Activated T-cell treated with anti-CD3 and anti-CD28 coated beads, Interleukin-2, amount 50 U/mL, for 24 hours (primary cell): ENCODE measurements around the gene INHBB.
"Not testable (repeated sequence)": the region's sequence is repeated elsewhere in the genome, so short reads cannot be mapped to it uniquely, and the experiment has no call there.

Experiments
- DNase-seq: peaks from one replicate; pipeline ENCODE4 v3.0.0-alpha.2; 2020
- H3K27ac Mint-ChIP-seq: 2 replicates; pipeline ENCODE4 v1.8.0; 2020; ENCODE audit warnings: mild to moderate bottlenecking, mixed read lengths
- H3K27me3 Mint-ChIP-seq: 2 replicates; pipeline ENCODE4 v1.8.0; 2020; ENCODE audit warnings: mixed read lengths
- H3K36me3 Mint-ChIP-seq: 2 replicates; pipeline ENCODE4 v1.8.0; 2020; ENCODE audit warnings: low read depth, mixed read lengths
- H3K4me1 Mint-ChIP-seq: 2 replicates; pipeline ENCODE4 v1.8.0; 2020; ENCODE audit warnings: low read depth, mixed read lengths
- H3K4me3 Mint-ChIP-seq: 2 replicates; pipeline ENCODE4 v1.8.0; 2020; ENCODE audit warnings: mild to moderate bottlenecking, moderate library complexity, mixed read lengths
- H3K9me3 Mint-ChIP-seq: 2 replicates; pipeline ENCODE4 v1.8.0; 2020; ENCODE audit warnings: mixed read lengths

The INHBB gene

GRCh38 chr2:120382541-120383144 lies 36.7 kb downstream of the INHBB start:
- H3K4me3 Mint-ChIP-seq, result no peak overlapping the region

GRCh38 chr2:120383191-120383590 lies 37.3 kb downstream of the INHBB start:
- no peaks in the 10 kb centered on the region for H3K4me1 Mint-ChIP-seq
- H3K9me3 Mint-ChIP-seq, result no peaks in the 10 kb centered on the region
- no peak overlapping the region for H3K4me3 Mint-ChIP-seq
- DNase-seq, result no peak
- peaks cover 9% of the 10 kb centered on the region for H3K27me3 Mint-ChIP-seq
- no peaks in the 10 kb centered on the region for H3K36me3 Mint-ChIP-seq
- no peak overlapping the region for H3K27ac Mint-ChIP-seq

More at GRCh38 chr2:120382541-120383144, 36.7 kb downstream of the INHBB start:
- Mint-ChIP-seq H3K4me1 (no peaks in the 10 kb centered on the region), H3K9me3 (no peaks in the 10 kb centered on the region), H3K27ac (no peak overlapping the region), H3K27me3 (peaks cover 12% of the 10 kb centered on the region), H3K36me3 (no peaks in the 10 kb centered on the region)
- no peak for DNase-seq

DNA sequence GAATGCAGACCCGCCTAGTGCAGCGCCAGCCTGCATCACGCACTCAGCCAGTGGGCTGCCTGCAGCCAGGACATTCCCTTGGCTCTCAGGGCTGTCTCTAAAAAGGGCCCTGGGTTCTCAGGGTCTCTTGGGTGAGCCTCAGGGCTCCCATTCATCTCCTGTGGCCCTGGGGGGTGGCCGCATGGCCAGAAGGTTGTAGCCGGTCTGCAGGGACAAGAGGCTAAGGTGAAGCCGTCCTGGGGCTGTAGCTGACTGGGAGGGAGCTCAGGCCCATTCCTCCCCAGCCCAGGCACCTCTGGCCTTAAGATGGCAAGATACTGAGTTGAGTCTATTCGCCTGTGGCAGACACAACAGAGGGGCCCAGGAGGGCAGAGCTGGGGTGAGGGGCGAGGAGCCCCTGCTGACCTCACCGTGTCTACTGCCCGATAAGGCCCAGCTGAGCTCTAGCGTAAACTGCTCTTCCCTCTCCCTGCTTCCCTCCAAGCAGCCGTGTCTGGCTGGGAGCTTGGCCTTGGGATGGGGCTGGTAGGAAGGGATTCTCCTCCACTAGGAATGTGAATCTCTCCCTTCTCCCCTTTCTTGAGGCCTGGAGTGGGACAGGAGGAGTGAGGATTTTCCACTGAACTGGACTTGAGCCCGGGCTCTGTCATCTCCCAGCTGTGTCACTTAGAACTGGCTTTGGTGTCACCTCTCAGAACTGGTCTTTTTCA lies 37.9 kb downstream of the INHBB start:
- H3K27ac Mint-ChIP-seq, result no peak overlapping the region
- H3K9me3 Mint-ChIP-seq, result no peaks in the 10 kb centered on the region
- no peaks in the 10 kb centered on the region for H3K36me3 Mint-ChIP-seq
- DNase-seq, result no peak
- peaks cover 4% of the 10 kb centered on the region for H3K27me3 Mint-ChIP-seq
- no peak overlapping the region for H3K4me3 Mint-ChIP-seq
- H3K4me1 Mint-ChIP-seq, result no peaks in the 10 kb centered on the region

DNA sequence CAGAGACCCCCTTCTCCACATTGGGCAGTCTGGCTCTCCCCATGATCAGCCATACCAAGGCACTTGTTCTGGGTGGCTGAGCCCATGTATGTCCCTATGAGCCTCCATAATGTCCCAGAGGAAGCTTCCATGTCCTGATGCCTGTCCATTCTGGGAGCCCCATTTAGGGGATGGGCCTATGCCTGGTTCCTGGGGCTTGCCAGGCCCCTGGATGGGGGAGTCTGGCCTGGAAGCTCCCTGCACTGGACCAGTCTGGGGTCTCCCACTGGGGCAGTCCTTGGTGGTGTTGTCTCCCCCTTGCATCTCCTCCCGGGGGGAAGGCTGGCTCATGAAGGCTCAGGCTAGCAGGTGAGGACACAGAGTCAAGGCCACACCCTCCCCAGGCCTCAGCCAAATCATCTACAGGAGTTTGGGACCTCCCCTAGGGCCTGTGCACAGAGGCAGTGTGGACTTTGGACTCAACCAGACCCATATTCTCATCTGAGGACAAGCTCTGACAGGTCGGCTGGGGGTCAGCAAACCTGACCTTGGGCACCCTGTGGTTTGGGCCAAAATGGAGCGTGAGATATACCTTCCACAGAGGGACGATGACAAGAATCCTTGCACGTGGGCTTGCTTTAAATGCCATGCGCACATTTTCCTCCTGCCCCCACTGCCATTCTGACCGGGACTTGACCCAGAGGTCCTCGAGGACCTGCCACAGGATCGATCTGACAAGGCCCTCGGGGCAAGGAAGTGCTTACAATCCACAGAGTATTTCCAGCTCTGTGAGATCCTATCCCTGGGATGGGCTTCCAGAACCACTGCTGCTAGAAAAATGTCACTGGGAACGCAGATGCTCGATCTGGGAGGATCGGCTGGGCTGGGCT lies 38.8 kb downstream of the INHBB start:
- Mint-ChIP-seq H3K4me1 (no peaks in the 10 kb centered on the region), H3K4me3 (no peak overlapping the region), H3K36me3 (no peaks in the 10 kb centered on the region), H3K27ac (no peak overlapping the region), H3K9me3 (no peaks in the 10 kb centered on the region), H3K27me3 (peaks cover 4% of the 10 kb centered on the region)
- no peak for DNase-seq

DNA sequence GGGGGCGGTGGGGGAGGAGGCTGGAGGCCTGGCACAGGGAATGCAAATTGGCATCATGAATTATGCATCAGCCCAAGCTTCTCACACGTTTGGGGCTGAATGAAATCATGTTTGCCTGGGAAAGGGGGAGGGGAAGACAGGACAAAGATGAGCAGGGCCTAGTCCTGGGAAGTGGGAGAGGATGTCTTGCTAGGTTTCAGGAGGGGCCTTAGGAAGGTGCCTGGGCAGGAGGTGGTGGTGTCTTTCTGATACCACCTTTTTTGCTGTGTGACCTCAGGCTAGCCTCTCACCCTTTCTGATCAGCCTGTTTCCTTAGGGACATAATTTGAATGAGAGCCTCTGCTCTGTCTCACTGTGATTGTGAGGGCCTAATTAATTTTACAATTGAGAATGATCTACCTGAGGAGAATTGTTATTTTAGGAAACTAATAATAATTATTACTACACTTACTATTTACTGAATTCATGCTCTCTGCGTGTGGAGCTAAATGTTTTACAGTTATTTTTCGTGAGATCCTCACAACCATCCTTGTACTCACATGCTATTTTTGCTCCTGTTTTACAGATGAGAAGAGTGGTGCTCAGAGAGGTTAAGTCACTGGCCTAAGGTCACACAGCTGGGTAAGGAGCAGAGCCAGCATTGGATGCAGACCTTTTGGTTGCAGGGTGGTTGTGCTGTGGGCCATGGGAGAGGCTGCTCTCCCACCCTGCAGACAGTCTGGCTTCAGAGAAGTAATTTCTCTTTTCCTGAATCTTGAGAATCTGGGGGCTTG lies 39.6 kb downstream of the INHBB start:
- Mint-ChIP-seq H3K27ac (no peak overlapping the region), H3K9me3 (no peaks in the 10 kb centered on the region), H3K4me1 (no peaks in the 10 kb centered on the region), H3K4me3 (no peak overlapping the region), H3K27me3 (no peaks in the 10 kb centered on the region), H3K36me3 (no peaks in the 10 kb centered on the region)
- DNase-seq, result no peak

DNA sequence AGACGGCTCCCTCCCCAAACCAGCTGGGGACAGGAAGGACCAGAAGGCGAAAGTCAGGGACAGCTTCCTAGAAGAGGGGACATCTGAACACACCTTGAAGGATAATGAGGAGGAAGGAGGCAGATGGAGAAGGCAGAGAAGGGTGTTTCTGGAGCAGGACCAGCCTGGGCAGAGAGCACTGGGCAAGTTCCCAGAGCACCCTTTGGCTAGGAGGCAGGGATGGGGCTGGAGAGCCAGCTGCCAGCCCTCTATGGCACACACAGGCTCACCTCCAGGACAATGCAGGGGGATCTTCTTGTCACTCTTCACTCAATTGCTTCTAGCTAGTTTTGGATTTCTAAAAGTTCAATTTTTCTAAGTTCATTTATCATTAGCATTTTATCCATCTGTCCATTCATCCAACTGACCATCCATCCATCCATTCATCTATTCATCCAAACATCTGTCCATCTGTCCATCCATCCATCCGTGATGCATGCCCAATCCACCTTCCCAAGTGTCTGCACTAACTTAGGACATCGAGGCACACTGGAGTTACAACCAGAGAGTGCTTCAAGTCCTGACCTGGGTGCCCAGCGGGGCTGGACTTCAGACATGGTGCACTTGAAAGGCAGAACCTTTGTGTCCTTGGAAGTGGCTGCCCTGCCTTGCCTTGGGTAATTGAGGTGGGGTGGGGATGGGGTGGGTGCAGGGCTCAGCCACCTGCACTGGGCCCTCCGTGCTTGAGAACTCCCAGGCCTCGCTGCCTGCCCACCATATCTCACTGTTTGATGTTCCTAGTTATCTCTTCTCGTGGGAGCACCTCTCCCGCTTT lies 42.5 kb downstream of the INHBB start:
- Mint-ChIP-seq H3K4me3 (no peak overlapping the region), H3K4me1 (no peaks in the 10 kb centered on the region), H3K27ac (no peak overlapping the region), H3K27me3 (no peaks in the 10 kb centered on the region), H3K36me3 (no peaks in the 10 kb centered on the region), H3K9me3 (no peaks in the 10 kb centered on the region)
- DNase-seq, result peak; percentile 8

DNA sequence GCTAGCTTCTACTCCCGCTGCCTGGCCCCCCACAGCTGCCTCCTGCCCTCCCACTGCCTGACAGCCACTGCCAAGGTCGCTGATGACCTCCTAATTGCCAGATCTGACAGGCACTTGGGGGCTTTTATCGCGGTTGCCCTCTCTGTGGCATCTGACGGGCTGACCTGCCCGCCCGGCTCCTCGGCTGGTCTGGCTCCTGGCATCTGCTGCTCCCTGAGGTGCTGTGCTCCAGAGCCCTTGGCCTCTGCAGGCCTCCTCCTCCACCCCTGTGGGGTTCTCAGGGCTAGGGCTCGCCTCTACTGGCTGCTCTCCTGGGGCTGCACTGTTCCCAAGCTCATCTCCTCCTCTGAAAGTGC lies 43.1 kb downstream of the INHBB start:
- Mint-ChIP-seq H3K27ac (no peak overlapping the region), H3K9me3 (no peaks in the 10 kb centered on the region), H3K4me3 (no peak overlapping the region), H3K4me1 (no peaks in the 10 kb centered on the region), H3K36me3 (no peaks in the 10 kb centered on the region), H3K27me3 (no peaks in the 10 kb centered on the region)
- no peak for DNase-seq

DNA sequence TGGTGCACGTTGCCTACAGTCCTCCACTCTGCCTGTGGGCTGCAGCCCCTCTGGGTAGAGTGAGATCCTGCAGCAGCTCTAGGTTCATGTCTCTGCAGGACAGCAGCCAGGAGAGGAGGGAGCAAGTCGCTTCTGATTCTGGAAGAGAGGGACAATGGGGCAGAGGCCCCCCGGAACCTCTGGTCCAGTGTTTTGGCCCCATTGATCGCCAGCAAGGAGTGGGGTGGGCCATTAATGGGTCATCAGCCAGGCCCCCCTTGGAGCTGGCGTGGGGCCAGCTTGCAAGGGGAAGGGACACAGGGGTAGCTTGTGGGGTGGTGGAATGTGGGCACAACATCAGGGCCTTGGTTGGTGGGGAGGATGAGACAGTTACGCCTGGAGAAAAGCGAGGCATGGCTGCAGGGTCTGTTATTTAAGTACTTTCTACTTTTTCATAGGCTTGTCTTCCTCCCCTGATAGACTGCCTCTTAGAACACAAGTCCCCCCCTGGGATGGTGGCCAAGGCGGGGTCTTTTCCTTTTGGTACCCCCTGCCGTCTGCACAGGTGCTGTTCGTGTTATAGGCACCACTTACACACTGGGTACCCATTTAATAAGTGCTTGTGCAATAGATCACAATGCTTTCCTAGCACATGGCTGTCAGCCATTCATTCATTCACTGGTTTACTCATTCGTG lies 44.6 kb downstream of the INHBB start:
- Mint-ChIP-seq H3K27ac (no peak overlapping the region), H3K4me3 (no peak overlapping the region)

GRCh38 chr2:120391382-120391781 lies 45.4 kb downstream of the INHBB start:
- H3K4me3 Mint-ChIP-seq, DNase-seq: not testable (repeated sequence)

More for the DNA sequence above, 44.6 kb downstream of the INHBB start:
- Mint-ChIP-seq H3K4me1 (no peaks in the 10 kb centered on the region), H3K27me3 (no peaks in the 10 kb centered on the region), H3K9me3 (no peaks in the 10 kb centered on the region), H3K36me3 (no peaks in the 10 kb centered on the region)
- peak; percentile 2 for DNase-seq

GRCh38 chr2:120391911-120392665 lies 46.2 kb downstream of the INHBB start:
- H3K4me1 Mint-ChIP-seq, result no peaks in the 10 kb centered on the region
- H3K36me3 Mint-ChIP-seq, result no peaks in the 10 kb centered on the region
- DNase-seq, result peak; percentile 6
- H3K9me3 Mint-ChIP-seq, result no peaks in the 10 kb centered on the region
- H3K27ac Mint-ChIP-seq, result no peak overlapping the region
- no peak overlapping the region for H3K4me3 Mint-ChIP-seq
- H3K27me3 Mint-ChIP-seq, result peaks cover 4% of the 10 kb centered on the region

More at GRCh38 chr2:120391382-120391781, 45.4 kb downstream of the INHBB start:
- H3K27me3 Mint-ChIP-seq, H3K27ac Mint-ChIP-seq, H3K36me3 Mint-ChIP-seq, H3K4me1 Mint-ChIP-seq, H3K9me3 Mint-ChIP-seq: not testable (repeated sequence)

DNA sequence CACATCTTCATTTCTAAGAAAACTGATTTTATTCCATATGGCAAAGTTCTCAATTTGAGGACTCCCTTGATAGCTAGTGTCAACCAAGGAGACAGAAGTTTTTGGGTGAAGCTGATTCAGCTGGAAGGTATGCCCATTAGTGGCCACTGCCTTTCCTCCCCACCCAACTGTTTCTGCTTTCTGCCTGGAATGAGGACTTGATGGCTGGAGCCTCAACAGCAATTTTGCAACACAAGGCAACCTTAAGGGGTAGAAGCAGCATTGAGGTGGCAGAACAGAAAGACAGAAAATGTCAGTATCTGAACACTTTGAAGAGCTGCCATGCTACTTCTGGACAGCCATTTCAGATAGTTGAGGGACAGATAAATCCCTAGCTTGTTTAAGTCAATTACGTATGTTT lies 47.0 kb downstream of the INHBB start:
- no peak for DNase-seq
- H3K36me3 Mint-ChIP-seq, result no peaks in the 10 kb centered on the region
- no peak overlapping the region for H3K27ac Mint-ChIP-seq
- peaks cover 8% of the 10 kb centered on the region for H3K27me3 Mint-ChIP-seq
- no peaks in the 10 kb centered on the region for H3K4me1 Mint-ChIP-seq
- no peaks in the 10 kb centered on the region for H3K9me3 Mint-ChIP-seq
- H3K4me3 Mint-ChIP-seq, result no peak overlapping the region

DNA sequence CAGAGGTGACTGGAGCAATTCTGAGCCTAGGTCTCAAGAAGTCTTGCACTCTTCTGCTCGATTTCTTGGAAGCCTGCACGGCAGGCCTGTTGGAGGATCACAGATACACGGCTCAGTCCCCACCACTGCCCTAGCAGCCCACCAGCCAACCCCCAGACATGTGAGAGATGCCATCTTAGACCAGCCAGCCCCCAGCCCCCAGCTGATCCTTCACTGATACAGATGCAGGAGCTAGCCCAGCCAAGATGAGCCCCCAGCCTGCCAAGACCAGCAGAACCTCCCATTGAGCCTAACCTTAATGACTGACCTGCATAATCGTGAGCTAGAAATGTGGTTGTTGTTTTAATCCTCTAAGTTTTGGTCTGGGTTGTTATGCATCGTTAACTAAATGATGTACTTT lies 47.5 kb downstream of the INHBB start:
- H3K9me3 Mint-ChIP-seq, result no peaks in the 10 kb centered on the region
- H3K36me3 Mint-ChIP-seq, result no peaks in the 10 kb centered on the region
- no peak overlapping the region for H3K4me3 Mint-ChIP-seq
- no peak overlapping the region for H3K27ac Mint-ChIP-seq
- DNase-seq, result peak; percentile 3
- no peaks in the 10 kb centered on the region for H3K4me1 Mint-ChIP-seq
- peaks cover 8% of the 10 kb centered on the region for H3K27me3 Mint-ChIP-seq

GRCh38 chr2:120394764-120395163 lies 48.8 kb downstream of the INHBB start:
- no peaks in the 10 kb centered on the region for H3K36me3 Mint-ChIP-seq
- H3K4me1 Mint-ChIP-seq, result no peaks in the 10 kb centered on the region
- peak; percentile 12 for DNase-seq
- H3K4me3 Mint-ChIP-seq, result no peak overlapping the region
- H3K9me3 Mint-ChIP-seq, result no peaks in the 10 kb centered on the region
- peaks cover 8% of the 10 kb centered on the region for H3K27me3 Mint-ChIP-seq
- H3K27ac Mint-ChIP-seq, result no peak overlapping the region
